Measurements from ENCODE around the gene KRT10. TPM values are rescaled to one million over a fixed set of nuclear protein-coding genes. Genes with fewer than 3 reads are reported as not detected.
"Not testable (repeated sequence)": the region's sequence is repeated elsewhere in the genome, so short reads cannot be mapped to it uniquely, and the experiment has no call there.

Gene KRT10
- 10 to 100 TPM; 44.6 to 45.2 TPM for total RNA-seq

GRCh38 chr17:40822132-40822812 lies at the start of gene KRT10:
KRT10 (minus strand) TSS chr17:40822614; CDS start chr17:40822585, 29 bp downstream.
- ChIA-PET POLR2A (no interaction called here), CTCF (interaction anchor here (0.6 kb wide), 1 partner anchor 162 kb away, joined by 5 read pairs; no protein-coding TSS in a partner anchor)

DNA sequence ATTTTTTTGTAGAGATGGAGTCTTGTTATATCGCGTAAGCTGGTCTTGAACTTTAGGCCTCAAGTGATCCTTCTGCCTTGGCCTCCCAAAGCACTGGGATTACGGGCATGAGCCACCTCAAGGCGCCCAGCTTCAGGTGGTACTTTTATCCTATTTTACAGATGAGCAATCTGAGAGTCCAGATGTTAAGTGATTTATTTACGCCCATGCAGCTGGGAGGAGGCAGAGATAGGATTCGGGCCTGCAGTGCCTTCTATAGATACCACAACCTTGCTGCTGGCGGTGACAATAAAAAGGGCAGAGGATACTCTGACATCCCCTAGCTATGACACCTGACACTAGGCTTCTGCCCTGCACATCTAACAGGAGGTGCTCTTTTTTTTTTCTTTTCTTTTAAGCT lies 48.9 kb upstream of the KRT10 start:
- CTCF ChIA-PET: no interaction called here
- POLR2A ChIA-PET: no interaction called here

GRCh38 chr17:40870136-40870535 lies 47.7 kb upstream of the KRT10 start:
- CTCF ChIA-PET: no interaction called here

DNA sequence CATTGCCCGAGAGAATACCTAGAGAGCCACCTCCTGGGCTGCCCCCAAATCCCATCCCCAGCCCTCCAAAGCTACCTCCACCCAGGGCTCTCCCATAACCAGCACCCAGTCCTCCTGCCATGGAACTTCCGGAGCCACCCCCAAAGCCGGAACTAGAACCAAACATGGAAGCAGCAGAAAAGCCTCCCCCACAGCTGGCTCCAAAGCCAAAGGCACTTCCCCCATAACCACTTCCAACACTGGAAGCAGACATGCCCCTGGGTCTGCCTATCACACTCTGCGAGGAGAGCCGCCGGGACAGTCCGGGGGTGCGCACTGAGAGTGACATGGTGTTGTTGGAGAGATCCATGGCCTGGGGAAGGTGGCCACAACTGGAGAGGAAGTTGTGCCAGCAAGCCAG lies 44.4 kb upstream of the KRT10 start, which contains the start of gene KRT12:
Gene KRT12, minus strand, starts transcription at position 386 of the 400 bp plus-strand sequence. Its CDS starts 37 bp downstream, at position 349.
- CTCF ChIA-PET: interaction anchor here (1.3 kb wide), 1 partner anchor 10 kb away, joined by 3 read pairs; no protein-coding TSS in a partner anchor

More at GRCh38 chr17:40870136-40870535, 47.7 kb upstream of the KRT10 start:
- POLR2A ChIA-PET: no interaction called here

DNA sequence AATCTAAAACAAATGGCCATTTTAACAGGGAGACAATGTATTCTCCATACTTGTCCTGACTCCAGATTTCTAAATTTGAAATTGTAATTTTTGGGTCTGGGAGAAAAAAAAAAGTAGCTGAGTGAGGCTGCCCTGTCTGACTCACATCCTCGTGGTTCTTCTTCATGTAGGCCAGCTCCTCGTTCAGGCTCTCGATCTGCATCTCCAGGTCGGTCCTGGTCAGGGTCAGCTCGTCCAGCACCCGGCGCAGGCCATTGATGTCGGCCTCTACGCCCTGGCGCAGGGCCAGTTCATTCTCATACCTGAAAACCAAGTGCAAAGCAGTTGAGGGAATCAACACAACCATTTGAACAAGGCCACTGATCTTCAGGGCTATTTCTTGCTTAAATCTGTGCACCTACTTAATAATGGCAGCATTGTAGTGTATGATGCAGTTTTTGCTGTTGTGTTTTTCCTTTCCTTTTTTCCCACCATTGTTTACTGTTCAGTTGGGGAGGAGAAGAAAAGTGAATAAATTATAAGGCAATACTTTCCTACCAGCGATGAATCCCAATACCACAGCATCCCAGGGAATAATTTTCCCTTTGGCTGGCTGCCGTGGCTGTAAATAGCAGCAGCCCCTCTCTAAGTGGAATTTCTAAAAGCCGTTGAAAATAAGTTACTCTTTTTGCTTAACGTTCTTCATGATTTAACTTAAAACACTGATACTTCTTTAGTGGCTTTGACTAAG lies 42.4 kb upstream of the KRT10 start:
- CTCF ChIA-PET: interaction anchor here (0.6 kb wide), 1 partner anchor 784 kb away, joined by 3 read pairs; no protein-coding TSS in a partner anchor
- POLR2A ChIA-PET: no interaction called here

More for the DNA sequence above, 44.4 kb upstream of the KRT10 start, which contains the start of gene KRT12:
- POLR2A ChIA-PET: no interaction called here

DNA sequence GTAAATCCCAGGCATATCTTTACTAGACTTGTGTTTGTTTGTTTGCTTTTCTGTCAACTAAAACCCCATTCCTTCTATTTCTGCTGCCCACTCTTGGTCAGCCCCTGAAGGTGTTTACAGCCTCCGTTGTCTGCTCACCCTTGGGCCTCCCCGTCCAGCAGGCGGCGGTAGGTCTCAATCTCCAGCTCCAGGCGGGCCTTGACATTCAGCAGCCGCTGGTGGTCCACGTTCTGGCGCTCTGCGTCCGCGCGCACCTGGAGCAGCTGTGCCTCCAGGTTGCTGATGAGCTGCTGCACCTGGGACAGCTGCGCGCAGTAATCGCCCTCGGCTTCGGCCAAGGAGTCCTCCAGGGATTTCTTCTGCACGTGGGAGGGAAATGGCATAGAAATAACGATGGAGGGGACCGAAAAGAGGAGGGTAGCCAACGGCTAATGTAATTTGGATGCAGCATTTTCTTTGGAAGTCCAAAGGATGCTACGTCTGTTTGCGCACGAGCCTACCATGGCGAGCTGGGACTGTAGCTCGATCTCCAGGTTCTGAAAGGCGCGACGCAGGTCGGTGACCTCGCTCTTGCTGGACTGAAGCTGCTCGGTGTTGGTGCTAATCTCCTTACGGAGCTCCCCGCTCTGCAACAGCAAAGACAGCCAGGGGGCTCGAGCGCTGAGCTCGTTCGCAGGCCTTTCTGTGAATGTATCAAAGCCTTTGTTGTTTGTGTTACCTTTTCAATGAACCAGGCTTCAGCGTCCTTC lies 40.7 kb upstream of the KRT10 start:
- POLR2A ChIA-PET: no interaction called here
- CTCF ChIA-PET: no interaction called here

DNA sequence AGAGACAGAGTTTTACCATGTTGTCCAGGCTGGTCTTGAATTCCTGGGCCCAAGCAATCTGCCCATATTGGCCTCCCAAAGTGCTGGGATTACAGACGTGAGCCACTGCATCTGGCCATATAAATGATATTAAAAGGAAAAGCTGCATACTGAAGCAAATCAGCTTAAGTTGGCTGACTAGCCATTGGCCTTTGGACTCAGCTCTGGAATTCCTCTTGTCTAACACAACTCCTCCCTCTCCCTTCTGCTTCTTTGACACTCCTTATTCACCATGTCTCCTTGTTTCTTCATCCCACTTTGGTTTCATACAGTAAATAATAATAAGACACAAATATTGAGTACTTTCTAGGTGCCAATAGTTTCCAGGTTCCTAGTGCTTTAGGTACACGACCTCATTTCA lies 37.1 kb upstream of the KRT10 start:
- POLR2A ChIA-PET: no interaction called here
- CTCF ChIA-PET: interaction anchor here (1.8 kb wide), 1 partner anchor 803 kb away, joined by 5 read pairs; no protein-coding TSS in a partner anchor

DNA sequence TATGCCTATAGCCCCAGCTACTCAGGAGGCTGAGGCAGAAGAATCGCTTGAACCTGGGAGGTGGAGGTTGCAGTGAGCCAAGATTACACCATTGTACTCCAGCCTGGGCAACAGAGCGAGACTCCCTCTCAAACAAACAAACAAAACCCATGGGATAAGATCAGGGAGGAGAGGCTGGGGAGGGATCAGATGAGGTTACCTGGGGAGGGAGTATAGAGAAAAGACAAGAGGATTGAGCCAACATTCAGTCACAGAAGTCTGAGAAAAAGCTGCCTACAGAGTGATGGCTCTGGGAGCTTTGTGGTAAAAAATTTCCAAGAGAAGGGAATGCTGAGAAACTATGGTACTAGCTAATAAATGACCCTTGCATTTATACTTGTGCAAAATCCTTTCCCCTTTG lies 36.3 kb upstream of the KRT10 start:
- POLR2A ChIA-PET: not testable (repeated sequence)
- CTCF ChIA-PET: interaction anchor here (1.8 kb wide), 1 partner anchor 804 kb away, joined by 5 read pairs; no protein-coding TSS in a partner anchor

DNA sequence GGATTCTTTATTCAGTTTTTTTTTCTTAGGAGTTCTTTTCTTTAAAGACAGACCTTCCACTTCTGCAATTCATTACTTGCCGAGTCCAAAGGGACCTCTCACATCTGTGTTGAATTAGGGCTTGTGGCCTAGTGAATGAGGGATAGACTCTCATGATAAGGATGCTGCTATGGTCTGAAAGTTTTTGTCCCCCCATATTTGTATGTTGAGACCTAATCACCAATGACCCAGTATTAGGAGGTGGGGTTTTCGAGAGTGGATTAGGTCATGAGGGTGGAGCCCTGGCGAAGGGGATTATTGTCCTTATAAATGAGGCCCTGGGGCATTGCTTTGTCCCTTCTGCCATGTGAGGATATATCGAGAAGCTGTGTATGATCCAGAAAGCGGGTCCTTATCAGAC lies 35.1 kb upstream of the KRT10 start:
- ChIA-PET POLR2A (no interaction called here), CTCF (interaction anchor here (0.8 to 2.7 kb wide), 5 partner anchors 10 to 805 kb away, joined by 3 to 13 read pairs (median 7); partner anchors contain the start of gene KRT12)

- POLR2A ChIA-PET: no interaction called here
- CTCF ChIA-PET: interaction anchor here (1.4 kb wide), 1 partner anchor 794 kb away, joined by 4 read pairs; no protein-coding TSS in a partner anchor
Observed at GRCh38 chr17:40854175-40854814, 31.9 kb upstream of the KRT10 start.

DNA sequence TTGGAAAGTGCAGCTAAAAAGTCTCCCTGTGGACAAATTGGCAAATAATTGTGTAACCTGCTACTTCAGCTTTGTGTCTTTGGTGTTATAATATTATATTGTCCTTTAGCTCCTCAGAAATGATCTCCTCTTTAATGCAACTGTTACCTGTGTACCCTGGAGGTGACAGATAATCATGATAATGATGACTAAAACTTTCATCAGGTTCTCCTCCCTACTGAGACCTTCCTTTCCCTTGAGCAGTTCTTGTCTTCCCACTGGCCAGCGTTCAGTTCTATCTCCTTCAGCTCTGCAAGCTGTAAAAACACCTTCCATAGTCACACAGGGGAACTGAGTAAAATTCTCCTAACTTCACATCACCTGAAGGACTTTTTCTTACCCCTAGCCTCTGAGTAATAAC lies 29.9 kb upstream of the KRT10 start:
- POLR2A ChIA-PET: no interaction called here
- CTCF ChIA-PET: no interaction called here

- ChIA-PET POLR2A (no interaction called here), CTCF (interaction anchor here (1.4 kb wide), 1 partner anchor 699 kb away, joined by 3 read pairs; no protein-coding TSS in a partner anchor)
Observed at GRCh38 chr17:40850293-40850972, 28.0 kb upstream of the KRT10 start.

DNA sequence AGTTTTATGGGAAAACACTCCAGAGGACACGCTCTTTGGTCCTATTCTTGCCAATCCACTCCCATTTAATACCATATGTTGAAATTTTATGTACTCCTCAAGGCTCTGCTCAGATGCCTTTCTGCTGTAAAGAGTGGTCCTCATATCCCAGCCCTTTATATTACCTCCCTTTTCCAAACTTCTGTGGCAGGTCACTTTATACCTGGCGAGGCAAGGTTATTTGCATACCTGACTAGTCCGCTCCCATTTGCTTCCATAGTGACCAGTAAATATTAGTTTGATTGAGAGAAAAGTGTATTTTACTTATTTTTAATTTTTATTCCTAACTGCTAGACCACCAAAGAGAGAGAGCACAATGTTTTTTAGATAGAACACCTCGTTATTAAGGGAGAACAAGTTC lies 27.3 kb upstream of the KRT10 start:
- CTCF ChIA-PET: no interaction called here
- POLR2A ChIA-PET: no interaction called here

DNA sequence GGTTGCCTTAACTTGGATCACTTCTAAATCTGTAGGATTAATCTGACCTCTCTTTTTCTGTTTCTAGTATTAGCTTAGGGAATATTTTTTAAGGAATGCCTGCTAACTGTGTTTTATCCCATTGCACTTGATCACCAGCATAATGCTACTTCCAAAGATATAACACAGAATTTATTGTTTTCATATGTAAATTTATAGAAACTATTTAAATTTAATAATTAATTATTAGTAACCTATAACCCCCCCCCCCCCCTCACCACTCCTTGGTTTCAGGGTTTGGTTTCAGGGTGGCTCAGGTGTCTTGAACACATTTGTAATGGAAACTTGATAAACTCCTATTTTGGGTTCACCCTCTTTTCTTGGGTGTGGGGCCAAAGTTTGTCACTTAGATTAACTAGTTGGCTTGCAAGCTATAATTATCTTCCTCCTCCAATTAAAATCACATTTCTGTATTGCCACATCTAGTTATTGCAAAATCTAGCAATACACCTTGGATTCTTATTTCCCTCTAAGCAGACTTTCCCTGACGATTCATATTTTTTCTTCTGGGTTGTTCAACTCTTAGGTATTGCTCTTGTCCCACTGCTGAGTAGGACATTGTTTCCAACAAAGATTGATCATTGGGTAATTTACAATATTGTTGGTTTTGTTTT lies 26.3 kb upstream of the KRT10 start:
- POLR2A ChIA-PET: no interaction called here
- CTCF ChIA-PET: no interaction called here

GRCh38 chr17:40846515-40847144 lies 24.2 kb upstream of the KRT10 start:
- ChIA-PET CTCF (interaction anchor here (0.9 kb wide), 1 partner anchor 702 kb away, joined by 4 read pairs; no protein-coding TSS in a partner anchor), POLR2A (interaction anchor here (0.7 kb wide), 1 partner anchor 150 kb away, joined by 6 read pairs; no protein-coding TSS in a partner anchor)

DNA sequence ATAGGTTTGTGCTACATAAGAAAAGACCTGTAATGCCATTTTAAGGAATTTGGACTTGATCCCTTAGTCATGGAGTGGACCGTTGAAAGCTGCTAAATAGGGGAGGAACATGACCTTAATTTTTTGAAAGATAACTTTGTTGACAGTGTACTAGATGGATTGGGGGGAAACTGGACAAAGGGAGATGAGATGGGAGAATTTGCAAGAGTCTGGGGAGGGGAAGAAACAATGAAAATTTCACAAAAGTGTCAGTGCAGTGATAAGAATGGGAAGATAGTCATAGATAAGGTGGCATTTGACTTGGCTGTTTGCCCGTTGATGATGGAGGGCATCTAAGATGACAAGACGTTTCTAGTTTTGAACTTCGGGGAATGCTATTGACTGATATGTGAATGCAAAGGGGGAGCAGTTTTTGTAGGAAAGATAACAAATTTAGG lies 22.3 kb upstream of the KRT10 start:
- POLR2A ChIA-PET: no interaction called here
- CTCF ChIA-PET: no interaction called here

DNA sequence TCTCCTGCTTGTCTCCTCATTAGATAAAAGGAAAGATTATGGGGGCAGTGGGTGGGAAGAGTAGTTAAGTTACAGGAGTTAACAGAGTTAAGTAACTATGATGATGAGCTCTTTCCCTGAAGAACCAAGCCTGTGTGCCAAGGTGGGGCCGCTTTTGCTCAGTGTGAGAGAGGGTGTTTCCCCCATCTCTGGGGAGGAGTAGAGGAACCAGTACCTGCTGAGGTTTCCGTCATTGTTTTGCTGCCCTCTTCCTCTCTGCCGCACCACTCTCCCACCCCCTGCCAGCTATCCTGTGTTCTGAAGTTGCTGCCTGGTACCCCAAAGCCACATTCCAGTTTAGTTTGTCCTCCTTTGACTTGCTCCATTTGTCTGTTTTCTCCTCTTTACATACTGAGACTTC lies 20.8 kb upstream of the KRT10 start:
- ChIA-PET POLR2A (no interaction called here), CTCF (no interaction called here)

DNA sequence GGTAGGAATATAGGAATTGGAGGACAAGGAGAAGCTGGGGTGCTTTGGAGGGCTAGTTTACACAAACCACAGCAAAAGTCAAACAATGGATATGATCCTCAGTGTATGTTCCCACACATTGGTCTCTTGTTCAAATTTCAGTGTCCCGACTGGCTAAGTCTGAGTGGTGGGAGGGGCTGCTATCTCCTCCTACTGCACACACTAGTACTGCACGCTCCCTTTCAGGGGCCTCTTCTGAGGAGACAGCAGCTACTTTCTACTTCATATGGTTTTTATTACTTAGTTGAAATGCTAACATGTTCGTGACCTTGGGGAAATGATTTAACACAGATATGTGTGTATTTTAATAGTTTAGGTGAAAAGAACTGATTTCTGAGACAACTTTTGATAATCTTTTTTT lies 18.8 kb upstream of the KRT10 start:
- CTCF ChIA-PET: no interaction called here
- POLR2A ChIA-PET: no interaction called here

Data from activated CD8-positive, alpha-beta memory T cell treated with anti-CD3 and anti-CD28 coated beads for 36 hours (primary cell).